BLaER1 treated with 17β-estradiol and CSF1 and Interleukin-3, amounts not matched to agents 10 nM and 100 nM (cell line): ENCODE results near the gene ATP11A.
"Not testable (repeated sequence)": the region's sequence is repeated elsewhere in the genome, so short reads cannot be mapped to it uniquely, and the experiment has no call there.

Experiments used
- H3K27ac ChIP-seq, 11 experiments: shearing (Covaris generic); formaldehyde crosslinking; 2 replicates each; pipeline ENCODE4 v1.8.1; 2022
- H3K27me3 ChIP-seq, 11 experiments: shearing (Covaris generic); formaldehyde crosslinking; 2 replicates each; pipeline ENCODE4 v1.8.1; 2022
- H3K36me3 ChIP-seq, 11 experiments: shearing (Covaris generic); formaldehyde crosslinking; 2 replicates each; pipeline ENCODE4 v1.8.1; 2022
- H3K4me1 ChIP-seq, 10 experiments: shearing (Covaris generic); formaldehyde crosslinking; 2 replicates each; pipeline ENCODE4 v1.8.1; 2022
- H3K4me2 ChIP-seq, 11 experiments: shearing (Covaris generic); formaldehyde crosslinking; 2 replicates each; pipeline ENCODE4 v1.8.1; 2022
- H3K4me3 ChIP-seq, 10 experiments: shearing (Covaris generic); formaldehyde crosslinking; 2 replicates each; pipeline ENCODE4 v1.8.1; 2022
- H3K9ac ChIP-seq, 11 experiments: shearing (Covaris generic); formaldehyde crosslinking; 2 replicates each; pipeline ENCODE4 v1.8.1; 2022
- H3K9me3 ChIP-seq, 11 experiments: shearing (Covaris generic); formaldehyde crosslinking; replicated peaks in 1 of 11; 2 replicates each; pipeline ENCODE4 v1.8.1; 2022
- H4K20me1 ChIP-seq, 11 experiments: shearing (Covaris generic); formaldehyde crosslinking; 2 replicates each; pipeline ENCODE4 v1.8.1; 2022
- Cebpa-rat ChIP-seq, 11 experiments: shearing (Covaris generic); IDR thresholded peaks; 2 replicates each; pipeline ENCODE4 v1.8.1; 2022

Gene ATP11A

DNA sequence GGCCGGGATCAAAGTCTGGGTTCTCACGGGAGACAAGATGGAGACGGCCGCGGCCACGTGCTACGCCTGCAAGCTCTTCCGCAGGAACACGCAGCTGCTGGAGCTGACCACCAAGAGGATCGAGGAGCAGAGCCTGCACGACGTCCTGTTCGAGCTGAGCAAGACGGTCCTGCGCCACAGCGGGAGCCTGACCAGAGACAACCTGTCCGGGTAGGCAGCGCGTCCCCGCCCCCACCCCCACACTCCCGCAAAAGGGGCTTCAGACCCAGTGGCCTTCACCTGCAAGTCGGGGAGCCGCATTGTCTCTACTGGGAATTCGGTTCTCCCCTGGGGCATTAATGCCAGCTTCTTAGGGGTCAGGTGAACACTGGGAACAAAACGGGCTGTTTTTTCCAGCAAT, 164.5 kb downstream of the ATP11A start:
- no peaks in the 10 kb centered on the region; a peak in 1 of 22 replicates for H3K9me3 ChIP-seq
- H4K20me1 ChIP-seq = peaks cover 0 to 38% (median 8%) of the 10 kb centered on the region in 11 experiments; a peak in 15 of 22 replicates
- H3K4me1 ChIP-seq = peaks cover 11 to 23% (median 13%) of the 10 kb centered on the region in 10 experiments
- no peak overlapping the region for H3K4me2 ChIP-seq
- H3K4me3 ChIP-seq = no peak overlapping the region
- H3K27me3 ChIP-seq = no peaks in the 10 kb centered on the region
- H3K27ac ChIP-seq = no peak overlapping the region
- no peak overlapping the region for H3K9ac ChIP-seq
- TF ChIP-seq Cebpa-rat (IDR thresholded peaks at IDR 0.05) = no peak
- H3K36me3 ChIP-seq = peaks cover 86 to 100% (median 95%) of the 10 kb centered on the region in 11 experiments

DNA sequence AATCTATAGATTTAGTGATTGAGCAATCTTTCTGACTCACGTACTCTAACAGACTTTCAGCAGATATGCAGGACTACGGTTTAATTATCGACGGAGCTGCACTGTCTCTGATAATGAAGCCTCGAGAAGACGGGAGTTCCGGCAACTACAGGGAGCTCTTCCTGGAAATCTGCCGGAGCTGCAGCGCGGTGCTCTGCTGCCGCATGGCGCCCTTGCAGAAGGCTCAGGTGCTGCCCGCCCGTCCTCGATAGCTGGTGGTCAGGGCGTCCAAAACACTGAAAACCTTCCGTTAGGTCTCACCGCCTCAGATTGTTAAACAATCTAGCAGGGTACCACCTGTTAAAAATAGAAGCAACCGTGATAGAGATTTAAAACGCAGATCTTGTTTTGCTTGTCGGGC, 166.0 kb downstream of the ATP11A start:
- Histone ChIP-seq H3K4me1 (peaks cover 24 to 29% (median 27%) of the 10 kb centered on the region in 10 experiments), H3K27me3 (no peaks in the 10 kb centered on the region), H3K4me2 (no peak overlapping the region), H3K27ac (no peak overlapping the region), H3K4me3 (no peak overlapping the region), H3K36me3 (peaks cover 78 to 93% (median 89%) of the 10 kb centered on the region in 11 experiments), H3K9ac (no peak overlapping the region), H4K20me1 (peaks cover 4 to 40% (median 21%) of the 10 kb centered on the region in 11 experiments; a peak in 17 of 22 replicates), H3K9me3 (no peaks in the 10 kb centered on the region)
- peak in 1 of 11 experiments; percentile 47; a peak in 1 of 22 replicates for TF ChIP-seq Cebpa-rat (IDR thresholded peaks at IDR 0.05)

DNA sequence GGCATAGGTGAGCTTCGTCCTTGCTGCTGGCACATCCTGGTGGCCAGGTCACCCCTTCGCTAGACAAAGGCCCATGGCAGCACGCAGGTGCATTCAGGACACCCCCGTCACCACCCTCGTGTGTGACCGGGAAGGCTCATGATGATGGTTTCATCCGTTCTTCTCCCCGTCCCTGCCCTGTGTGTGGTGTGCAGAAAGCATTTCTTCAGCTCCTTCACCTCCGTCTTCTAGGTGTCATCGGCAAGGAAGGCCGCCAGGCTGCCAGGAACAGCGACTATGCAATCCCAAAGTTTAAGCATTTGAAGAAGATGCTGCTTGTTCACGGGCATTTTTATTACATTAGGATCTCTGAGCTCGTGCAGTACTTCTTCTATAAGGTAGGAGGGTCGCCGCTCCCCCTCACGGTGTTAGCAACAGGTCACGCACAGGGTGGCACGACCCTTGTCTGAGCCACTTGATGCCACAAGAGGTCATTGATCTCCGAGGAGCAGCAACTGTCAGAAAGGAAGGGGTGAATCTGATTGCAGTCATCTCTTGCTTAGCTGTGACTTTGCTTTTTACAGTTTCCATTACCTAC, 168.2 kb downstream of the ATP11A start:
- Histone ChIP-seq H3K36me3 (peaks cover 77 to 93% (median 87%) of the 10 kb centered on the region in 11 experiments), H3K4me2 (peak overlapping the region in 1 of 11 experiments; percentile 91; a peak in 1 of 22 replicates), H3K9me3 (no peaks in the 10 kb centered on the region), H4K20me1 (peaks cover 4 to 50% (median 15%) of the 10 kb centered on the region in 11 experiments; a peak in 16 of 22 replicates), H3K4me3 (no peak overlapping the region), H3K9ac (0 out of 22 replicates have a peak overlapping the region, but pooled peaks of 1 of the 11 experiments have one; percentile 3), H3K27me3 (no peaks in the 10 kb centered on the region), H3K4me1 (peaks cover 24 to 34% (median 31%) of the 10 kb centered on the region in 10 experiments), H3K27ac (no peak overlapping the region)
- no peak for TF ChIP-seq Cebpa-rat (IDR thresholded peaks at IDR 0.05)

DNA sequence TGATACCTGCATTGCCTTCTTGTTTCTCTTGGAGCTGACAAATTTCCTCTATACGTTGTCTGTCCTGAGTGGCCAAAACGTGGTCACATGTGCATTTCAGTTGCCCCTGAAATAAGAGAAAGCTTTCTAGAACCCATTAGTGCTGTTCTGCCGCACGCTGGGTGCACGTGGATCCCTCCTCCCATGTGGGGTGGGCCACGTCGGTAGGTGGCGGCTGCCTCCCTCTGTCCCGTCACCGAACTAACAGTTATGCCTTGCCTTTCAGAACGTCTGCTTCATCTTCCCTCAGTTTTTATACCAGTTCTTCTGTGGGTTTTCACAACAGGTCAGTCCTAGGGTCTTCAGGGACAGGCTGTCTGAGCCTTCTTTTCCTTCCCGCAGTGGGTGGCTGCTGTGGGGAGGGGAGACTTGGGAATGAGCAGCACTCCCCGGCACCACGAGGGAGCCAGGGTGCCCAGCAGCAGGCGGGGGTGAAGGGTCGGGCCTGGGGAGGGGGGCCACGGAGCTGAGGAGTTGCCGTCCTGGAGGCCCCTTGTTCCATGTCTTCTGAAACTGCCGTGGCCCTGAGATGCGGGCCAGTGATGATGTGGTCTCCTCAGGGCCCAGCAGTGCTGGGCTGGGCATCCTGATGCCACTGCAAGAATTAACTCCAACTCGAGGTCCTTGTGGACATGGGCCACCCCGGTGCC, 169.4 kb downstream of the ATP11A start:
- H3K27ac ChIP-seq = peak overlapping the region in 9 of 11 experiments; percentile 59 to 74 (median 68); a peak in 18 of 22 replicates
- TF ChIP-seq Cebpa-rat (IDR thresholded peaks at IDR 0.05) = no peak
- peak overlapping the region; percentile 66 to 99 (median 84) for H3K4me2 ChIP-seq
- no peaks in the 10 kb centered on the region for H3K27me3 ChIP-seq
- peaks cover 64 to 86% (median 77%) of the 10 kb centered on the region in 11 experiments for H3K36me3 ChIP-seq
- H3K9ac ChIP-seq = peak overlapping the region in 10 of 11 experiments; percentile 13 to 68 (median 46); a peak in 15 of 22 replicates
- no peaks in the 10 kb centered on the region for H3K9me3 ChIP-seq
- peaks cover 24 to 34% (median 31%) of the 10 kb centered on the region in 10 experiments for H3K4me1 ChIP-seq
- H3K4me3 ChIP-seq = peak overlapping the region in 1 of 10 experiments; percentile 39; a peak in 2 of 20 replicates
- peaks cover 4 to 41% (median 15%) of the 10 kb centered on the region in 11 experiments; a peak in 15 of 22 replicates for H4K20me1 ChIP-seq

DNA sequence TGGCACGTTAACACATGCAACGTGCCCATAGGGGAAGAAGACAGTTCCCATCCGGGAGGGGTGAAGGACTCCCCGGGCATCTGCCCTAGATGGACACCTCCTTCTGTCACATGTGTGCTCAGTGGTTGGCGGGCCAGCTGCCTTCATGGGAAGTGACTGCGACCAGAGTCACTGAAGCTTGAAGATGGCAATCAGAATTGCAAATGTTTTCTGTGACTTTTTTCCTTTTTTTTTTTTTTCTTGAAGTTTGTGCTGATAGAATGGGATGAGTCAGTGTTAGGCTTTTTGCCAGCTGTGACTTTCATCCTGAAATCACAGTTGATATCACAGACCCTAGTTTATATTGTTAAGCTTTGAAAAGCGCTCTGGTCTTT, 170.0 kb downstream of the ATP11A start:
- Histone ChIP-seq H3K27me3 (no peaks in the 10 kb centered on the region), H3K4me3 (peak overlapping the region in 1 of 10 experiments; percentile 39; a peak in 2 of 20 replicates), H3K36me3 (peaks cover 59 to 84% (median 73%) of the 10 kb centered on the region in 11 experiments), H3K9me3 (no peaks in the 10 kb centered on the region), H3K4me1 (peaks cover 24 to 34% (median 31%) of the 10 kb centered on the region in 10 experiments), H3K27ac (peak overlapping the region in 9 of 11 experiments; percentile 59 to 74 (median 68); a peak in 18 of 22 replicates), H3K4me2 (peak overlapping the region; percentile 66 to 99 (median 84)), H3K9ac (peak overlapping the region in 9 of 11 experiments; percentile 29 to 68 (median 45); a peak in 13 of 22 replicates), H4K20me1 (peaks cover 4 to 38% (median 15%) of the 10 kb centered on the region in 11 experiments; a peak in 15 of 22 replicates)
- 0 out of 22 replicates have a peak, but pooled peaks of 1 of the 11 experiments have one; percentile 13 for TF ChIP-seq Cebpa-rat (IDR thresholded peaks at IDR 0.05)

DNA sequence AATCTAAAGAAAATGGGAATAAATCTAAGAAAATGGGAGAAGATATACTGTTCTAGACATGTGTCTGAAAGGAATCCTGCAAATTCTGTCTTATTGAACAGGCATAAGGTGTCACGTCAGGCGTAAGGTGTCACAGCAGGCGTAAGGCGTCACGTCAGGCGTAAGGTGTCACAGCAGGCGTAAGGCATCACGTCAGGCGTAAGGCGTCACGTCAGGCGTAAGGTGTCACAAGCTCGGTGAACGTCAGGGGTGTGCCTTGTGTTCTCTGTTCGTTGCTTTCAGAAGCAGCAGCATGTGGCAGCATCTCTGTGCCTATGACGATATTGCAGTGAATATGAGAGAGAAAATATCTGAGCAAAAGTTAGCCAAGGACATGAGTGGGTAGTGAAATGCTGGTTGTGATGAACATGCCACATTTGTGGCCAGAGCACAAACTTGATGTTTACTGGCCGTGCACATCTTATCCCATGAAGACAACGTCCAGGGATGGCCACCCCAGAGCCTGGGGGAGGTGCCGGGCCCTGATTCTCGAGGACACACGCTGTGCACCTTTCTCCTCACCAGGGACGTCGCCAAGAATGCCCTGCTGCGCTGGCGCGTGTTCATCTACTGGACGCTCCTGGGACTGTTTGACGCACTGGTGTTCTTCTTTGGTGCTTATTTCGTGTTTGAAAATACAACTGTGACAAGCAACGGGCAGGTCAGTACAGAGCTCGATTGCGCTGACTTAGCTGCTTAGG, 172.2 kb downstream of the ATP11A start:
- H3K27me3 ChIP-seq = no peaks in the 10 kb centered on the region
- TF ChIP-seq Cebpa-rat (IDR thresholded peaks at IDR 0.05) = no peak

DNA sequence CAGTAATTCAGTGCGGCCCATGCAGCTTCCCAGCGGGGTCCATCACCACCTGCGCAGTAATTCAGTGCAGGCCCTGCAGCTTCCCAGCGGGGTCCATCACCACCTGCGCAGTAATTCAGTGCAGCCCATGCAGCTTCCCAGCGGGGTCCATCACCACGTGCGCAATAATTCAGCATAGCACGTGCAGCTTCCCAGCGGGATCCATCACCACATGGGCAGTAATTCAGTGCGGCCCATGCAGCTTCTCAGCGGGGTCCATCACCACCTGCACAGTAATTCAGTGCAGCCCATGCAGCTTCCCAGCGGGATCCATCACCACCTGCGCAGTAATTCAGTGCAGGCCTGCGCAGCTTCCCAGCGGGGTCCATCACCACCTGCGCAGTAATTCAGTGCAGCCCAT, 173.5 kb downstream of the ATP11A start:
- not testable (repeated sequence) for H3K4me2 ChIP-seq, H3K9ac ChIP-seq, H3K27ac ChIP-seq, H3K9me3 ChIP-seq, H3K27me3 ChIP-seq, H3K4me3 ChIP-seq
- H3K4me1 ChIP-seq = peaks cover 23 to 30% (median 28%) of the 10 kb centered on the region in 10 experiments
- peaks cover 40 to 84% (median 72%) of the 10 kb centered on the region in 11 experiments for H3K36me3 ChIP-seq
- H4K20me1 ChIP-seq = peaks cover 4 to 43% (median 18%) of the 10 kb centered on the region in 11 experiments; a peak in 15 of 22 replicates

More for the DNA sequence above, 172.2 kb downstream of the ATP11A start:
- Histone ChIP-seq H3K4me2 (no peak overlapping the region), H3K4me3 (no peak overlapping the region), H3K9me3 (no peaks in the 10 kb centered on the region), H3K9ac (no peak overlapping the region), H3K4me1 (peaks cover 24 to 34% (median 31%) of the 10 kb centered on the region in 10 experiments), H3K27ac (no peak overlapping the region), H4K20me1 (peaks cover 5 to 38% (median 18%) of the 10 kb centered on the region in 11 experiments; a peak in 15 of 22 replicates), H3K36me3 (peaks cover 41 to 84% (median 72%) of the 10 kb centered on the region in 11 experiments)

DNA sequence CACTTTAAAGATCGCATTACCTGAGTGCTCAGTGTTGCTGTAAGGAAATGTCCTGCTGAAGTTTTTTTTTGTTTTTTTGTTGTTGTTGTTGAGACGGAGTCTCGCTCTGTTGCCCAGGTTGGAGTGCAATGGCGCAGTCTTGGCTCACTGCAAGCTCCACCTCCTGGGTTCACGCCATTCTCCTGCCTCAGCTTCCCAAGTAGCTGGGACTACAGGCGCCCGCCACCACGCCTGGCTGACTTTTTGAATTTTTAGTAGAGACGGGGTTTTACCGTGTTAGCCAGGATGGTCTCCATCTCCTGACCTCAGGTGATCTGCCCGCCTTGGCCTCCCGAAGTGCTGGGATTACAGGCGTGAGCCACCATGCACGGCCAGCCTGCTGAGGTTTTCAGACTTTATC, 175.6 kb downstream of the ATP11A start:
- not testable (repeated sequence) for H3K4me3 ChIP-seq, H3K9me3 ChIP-seq, H3K4me2 ChIP-seq, H3K27me3 ChIP-seq, H3K27ac ChIP-seq, H3K9ac ChIP-seq
- Histone ChIP-seq H3K4me1 (peaks cover 8 to 26% (median 21%) of the 10 kb centered on the region in 10 experiments), H3K36me3 (peaks cover 40 to 89% (median 74%) of the 10 kb centered on the region in 11 experiments), H4K20me1 (peaks cover 1 to 46% (median 20%) of the 10 kb centered on the region in 11 experiments; a peak in 18 of 22 replicates)
